OCI-LY3 (cell line): ENCODE results near the gene SLC43A2.

Source experiments
- H2AFZ ChIP-seq: fragments of 200-600, 300-600 bp; shearing (Covaris generic); 2 replicates; pipeline ENCODE4 v1.6.0; 2014; ENCODE audit warnings: antibody characterized with exemption, low read depth, low read length
- H3K27ac ChIP-seq: fragments of 200-600, 300-600 bp; sonication (generic); 2 replicates; pipeline ENCODE4 v1.5.1; 2014; ENCODE audit warnings: mild to moderate bottlenecking, low read length, moderate library complexity, mixed read lengths
- H3K27me3 ChIP-seq: fragments of 200-600, 300-600 bp; sonication (generic); 2 replicates; pipeline ENCODE4 v1.6.1; 2014; ENCODE audit warnings: low read depth, low read length, mixed read lengths
- H3K36me3 ChIP-seq: fragments of 200-600, 300-600 bp; sonication (generic); replicated peaks from 2 replicates; pipeline ENCODE3; 2014; ENCODE audit warnings: low read depth, low read length, mixed read lengths
- H3K4me1 ChIP-seq: fragments of 300-600, 200-600 bp; sonication (generic); 2 replicates; pipeline ENCODE4 v1.6.1; 2014; ENCODE audit warnings: low read length, mixed read lengths
- H3K4me2 ChIP-seq: fragments of 200-600, 300-600 bp; sonication (generic); 2 replicates; pipeline ENCODE4 v1.6.1; 2014; ENCODE audit warnings: low read length, mixed read lengths
- H3K4me3 ChIP-seq: fragments of 300-600, 200-600 bp; sonication (generic); 2 replicates; pipeline ENCODE4 v1.5.1; 2014; ENCODE audit warnings: antibody characterized with exemption, mild to moderate bottlenecking, low read length, moderate library complexity
- H3K79me2 ChIP-seq: fragments of 300-600, 200-600 bp; shearing (Covaris generic); 2 replicates; pipeline ENCODE4 v1.6.1; 2014; ENCODE audit warnings: mild to moderate bottlenecking, low read length, mixed read lengths
- H3K9ac ChIP-seq: fragments of 300-600, 200-600 bp; shearing (Covaris generic); 2 replicates; pipeline ENCODE4 v1.6.0; 2014; ENCODE audit warnings: mild to moderate bottlenecking, low read length, moderate library complexity
- H3K9me3 ChIP-seq: fragments of 200-600, 300-600 bp; shearing (Covaris generic); 2 replicates; pipeline ENCODE4 v1.6.1; 2014; ENCODE audit warnings: low read length, mixed read lengths; ENCODE audit not compliant: insufficient read depth
- H4K20me1 ChIP-seq: fragments of 200-600, 300-600 bp; sonication (generic); 2 replicates; pipeline ENCODE4 v1.6.1; 2016; ENCODE audit warnings: low read length, mixed read lengths; ENCODE audit not compliant: insufficient read depth
- EZH2phosphoT487 ChIP-seq: fragments of 200-600 bp; shearing (Covaris generic); IDR thresholded peaks from 2 replicates; pipeline ENCODE4 v1.6.1; 2018; ENCODE audit warnings: antibody characterized with exemption, mixed run types, low read depth
- TF ChIP-seq, protein P1 (sequence below): fragments of 200-600, 300-600 bp; sonication (generic); IDR thresholded peaks from 2 replicates; pipeline ENCODE4 v1.5.1; 2014; ENCODE audit warnings: antibody characterized with exemption, low read length, low read depth

The SLC43A2 gene

DNA sequence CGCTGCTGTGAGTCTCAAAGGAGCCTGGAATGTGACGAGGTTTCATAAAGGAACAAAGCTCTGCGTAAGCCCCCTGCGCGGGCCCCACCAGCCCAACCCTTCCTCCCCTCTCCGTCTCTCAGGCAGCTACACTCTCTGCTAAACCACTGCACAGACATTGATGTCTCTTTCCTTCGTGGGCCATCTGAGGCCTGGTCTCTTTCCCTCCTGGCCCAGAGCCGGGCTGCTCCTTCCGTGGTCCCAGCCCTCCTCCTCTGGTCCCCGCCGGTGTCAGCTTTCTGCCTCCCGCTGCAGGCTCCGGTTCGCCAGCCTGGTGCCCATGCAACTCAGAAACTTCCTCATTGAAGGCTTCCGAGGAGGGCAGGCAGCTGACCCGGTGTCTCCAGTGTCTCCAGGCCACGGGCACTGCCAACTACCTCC is 9.5 kb upstream of the SLC43A2 start:
- H3K9me3 ChIP-seq = no peaks in the 10 kb centered on the region
- H3K4me3 ChIP-seq = no peak overlapping the region
- H3K9ac ChIP-seq = no peak overlapping the region
- H3K4me1 ChIP-seq = no peaks in the 10 kb centered on the region
- H3K4me2 ChIP-seq = no peak overlapping the region
- no peaks in the 10 kb centered on the region for H3K79me2 ChIP-seq
- H3K27ac ChIP-seq = no peak overlapping the region
- H4K20me1 ChIP-seq = no peaks in the 10 kb centered on the region
- no peaks in the 10 kb centered on the region for H3K36me3 ChIP-seq
- no peak overlapping the region for H2AFZ ChIP-seq
- no peaks in the 10 kb centered on the region for H3K27me3 ChIP-seq
- no peak for TF ChIP-seq EZH2phosphoT487
- TF ChIP-seq, protein P1, sequence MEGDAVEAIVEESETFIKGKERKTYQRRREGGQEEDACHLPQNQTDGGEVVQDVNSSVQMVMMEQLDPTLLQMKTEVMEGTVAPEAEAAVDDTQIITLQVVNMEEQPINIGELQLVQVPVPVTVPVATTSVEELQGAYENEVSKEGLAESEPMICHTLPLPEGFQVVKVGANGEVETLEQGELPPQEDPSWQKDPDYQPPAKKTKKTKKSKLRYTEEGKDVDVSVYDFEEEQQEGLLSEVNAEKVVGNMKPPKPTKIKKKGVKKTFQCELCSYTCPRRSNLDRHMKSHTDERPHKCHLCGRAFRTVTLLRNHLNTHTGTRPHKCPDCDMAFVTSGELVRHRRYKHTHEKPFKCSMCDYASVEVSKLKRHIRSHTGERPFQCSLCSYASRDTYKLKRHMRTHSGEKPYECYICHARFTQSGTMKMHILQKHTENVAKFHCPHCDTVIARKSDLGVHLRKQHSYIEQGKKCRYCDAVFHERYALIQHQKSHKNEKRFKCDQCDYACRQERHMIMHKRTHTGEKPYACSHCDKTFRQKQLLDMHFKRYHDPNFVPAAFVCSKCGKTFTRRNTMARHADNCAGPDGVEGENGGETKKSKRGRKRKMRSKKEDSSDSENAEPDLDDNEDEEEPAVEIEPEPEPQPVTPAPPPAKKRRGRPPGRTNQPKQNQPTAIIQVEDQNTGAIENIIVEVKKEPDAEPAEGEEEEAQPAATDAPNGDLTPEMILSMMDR = no peak

DNA sequence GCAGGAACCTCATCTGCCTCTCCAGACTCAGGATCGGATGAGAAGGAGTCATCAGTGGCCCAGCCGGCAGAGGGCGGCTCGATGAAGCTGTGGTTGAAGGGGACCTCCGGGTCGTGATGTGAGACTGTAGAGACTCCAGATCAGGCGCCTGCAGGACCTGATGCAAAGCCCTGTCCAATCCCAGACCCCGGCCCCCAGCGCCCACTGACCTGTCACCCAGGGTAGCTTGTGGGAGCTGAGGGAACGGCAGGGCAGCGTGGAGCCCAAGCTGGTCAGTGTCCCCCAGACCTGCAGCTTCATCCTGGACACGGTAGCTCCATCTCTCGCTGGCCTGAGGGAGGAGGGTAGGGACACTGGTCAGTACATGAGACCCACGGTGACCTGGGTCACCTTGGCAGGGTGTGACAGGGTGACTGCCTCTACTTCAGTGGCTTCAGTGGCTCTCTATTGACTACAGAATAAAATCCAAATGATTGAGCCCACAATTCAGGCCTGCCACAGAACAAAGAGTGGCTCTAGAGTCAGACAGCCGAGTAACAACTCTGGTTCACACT is 8.2 kb upstream of the SLC43A2 start:
- H3K36me3 ChIP-seq = no peaks in the 10 kb centered on the region
- no peak overlapping the region for H3K4me2 ChIP-seq
- peaks cover 1% of the 10 kb centered on the region for H3K4me1 ChIP-seq
- H3K27me3 ChIP-seq = peaks cover 1% of the 10 kb centered on the region
- TF ChIP-seq, protein P1 = no peak
- H4K20me1 ChIP-seq = no peaks in the 10 kb centered on the region
- H3K79me2 ChIP-seq = no peaks in the 10 kb centered on the region
- H3K9ac ChIP-seq = no peak overlapping the region
- no peaks in the 10 kb centered on the region for H3K9me3 ChIP-seq
- no peak overlapping the region for H3K4me3 ChIP-seq
- no peak overlapping the region for H2AFZ ChIP-seq
- H3K27ac ChIP-seq = no peak overlapping the region

DNA sequence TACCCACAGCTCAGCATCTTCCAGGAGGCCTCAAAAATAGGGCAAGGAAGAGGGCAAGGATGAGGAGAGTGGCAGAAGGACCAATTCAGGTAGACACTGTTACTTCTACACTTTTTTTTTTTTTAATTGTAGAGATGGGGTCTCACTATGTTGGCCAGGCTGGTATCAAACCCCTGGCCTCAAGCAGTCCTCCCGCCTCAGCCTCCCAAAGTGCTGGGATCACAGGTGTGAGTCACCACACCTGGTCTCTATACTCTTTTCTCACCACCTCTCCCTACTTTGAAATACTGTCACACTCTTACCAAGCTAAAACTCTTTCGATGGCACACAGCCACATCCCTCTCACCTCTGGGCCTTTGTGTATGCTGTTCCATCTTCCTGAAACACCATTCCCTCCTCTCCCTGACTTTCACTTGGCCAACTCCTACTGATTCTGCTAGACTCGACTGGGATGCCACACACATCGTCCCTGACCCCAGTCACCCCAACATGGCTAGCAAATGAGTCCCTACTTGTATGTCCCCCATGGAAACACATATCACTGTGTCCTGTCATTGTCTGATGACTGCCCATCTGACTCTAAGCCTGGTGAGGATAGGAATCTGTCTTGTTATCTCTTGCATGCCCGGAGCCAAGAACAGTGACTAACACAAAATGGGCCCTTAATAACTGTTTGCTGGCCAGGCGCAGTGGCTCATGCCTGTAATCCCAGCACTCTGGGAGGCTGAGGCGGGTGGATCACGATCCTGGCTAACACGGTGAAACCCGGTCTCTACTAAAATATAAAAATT is 7.2 kb upstream of the SLC43A2 start:
- TF ChIP-seq EZH2phosphoT487 = no peak
- TF ChIP-seq, protein P1 = no peak
- no peak overlapping the region for H3K9ac ChIP-seq

DNA sequence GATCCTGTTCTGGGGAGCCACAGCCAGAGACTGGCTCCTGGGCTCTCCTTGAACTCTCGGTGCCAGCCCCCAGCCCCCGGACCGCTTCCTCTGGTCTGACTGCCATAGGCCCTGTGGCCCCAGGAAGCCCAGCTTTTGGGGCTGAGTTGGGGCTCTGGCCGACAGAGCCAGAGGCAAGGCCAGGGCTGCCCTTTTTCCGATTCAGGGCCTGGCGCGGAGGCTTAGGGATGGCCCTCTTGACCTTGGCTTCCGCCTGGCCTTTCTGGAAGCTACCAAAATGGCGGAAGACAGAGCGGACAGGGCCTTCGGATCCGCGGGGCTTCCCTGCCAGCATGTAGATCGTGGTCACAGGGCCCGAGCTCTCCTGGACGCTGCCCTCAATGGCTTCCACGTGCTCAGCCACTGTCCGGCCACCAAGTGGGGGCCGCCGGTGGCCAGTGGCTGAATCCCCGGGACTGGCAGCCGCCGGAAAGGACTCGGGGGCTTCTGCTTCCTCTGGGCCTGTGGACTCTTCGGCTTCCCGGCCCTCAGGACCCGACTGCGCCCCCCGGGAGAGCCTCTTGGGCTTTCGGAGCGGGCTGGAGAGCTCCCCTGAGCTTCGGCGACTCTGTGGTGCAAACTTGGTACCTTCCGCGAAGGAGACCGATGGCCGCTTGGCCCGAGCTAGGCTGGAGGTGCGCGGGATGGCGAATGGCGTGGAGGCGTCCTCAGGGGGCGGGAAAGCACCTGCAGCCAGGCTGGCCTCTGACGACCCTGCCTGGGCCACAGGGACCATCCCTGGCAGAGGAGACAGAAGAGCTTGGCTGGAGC is 6.4 kb upstream of the SLC43A2 start:
- H3K36me3 ChIP-seq = no peaks in the 10 kb centered on the region
- no peak overlapping the region for H3K27ac ChIP-seq
- H3K79me2 ChIP-seq = no peaks in the 10 kb centered on the region
- peaks cover 3% of the 10 kb centered on the region for H3K27me3 ChIP-seq
- no peak for TF ChIP-seq EZH2phosphoT487
- TF ChIP-seq, protein P1 = no peak
- H3K9ac ChIP-seq = no peak overlapping the region
- no peaks in the 10 kb centered on the region for H3K9me3 ChIP-seq
- H3K4me1 ChIP-seq = peaks cover 16% of the 10 kb centered on the region
- H4K20me1 ChIP-seq = no peaks in the 10 kb centered on the region
- no peak overlapping the region for H3K4me3 ChIP-seq
- H3K4me2 ChIP-seq = no peak overlapping the region
- no peak overlapping the region for H2AFZ ChIP-seq

More for the DNA sequence above, 7.2 kb upstream of the SLC43A2 start:
- no peak overlapping the region for H3K4me2 ChIP-seq
- no peaks in the 10 kb centered on the region for H3K36me3 ChIP-seq
- no peak overlapping the region for H3K27ac ChIP-seq
- no peaks in the 10 kb centered on the region for H3K79me2 ChIP-seq
- peaks cover 3% of the 10 kb centered on the region for H3K27me3 ChIP-seq
- H4K20me1 ChIP-seq = no peaks in the 10 kb centered on the region
- H3K4me3 ChIP-seq = no peak overlapping the region
- H3K4me1 ChIP-seq = peaks cover 7% of the 10 kb centered on the region
- no peak overlapping the region for H2AFZ ChIP-seq
- no peaks in the 10 kb centered on the region for H3K9me3 ChIP-seq
